CD4-positive, CD25-positive, alpha-beta regulatory T cell (primary cell): ENCODE results near the gene CKS1B. TPM values are rescaled to one million over a fixed set of nuclear protein-coding genes. Genes with fewer than 3 reads are reported as not detected.
"Not testable (repeated sequence)": the region's sequence is repeated elsewhere in the genome, so short reads cannot be mapped to it uniquely, and the experiment has no call there.

Source experiments
- ATAC-seq, 2 donors: fragments of 150-1000 bp; cut with Tn5 transposase; one replicate each; pipeline ENCODE4 v1.10.0; 2021; ENCODE audit warnings: low read depth in 2 of 2, moderate number of reproducible peaks in 2 of 2, moderate library complexity in 1 of 2
- DNase-seq, 3 donors: peaks; one replicate each; pipeline versions ENCODE4 v3.0.0 to v3.0.0-alpha.2; 2012 to 2022; ENCODE audit warnings: mixed read lengths in 1 of 3
- H3K27ac ChIP-seq: one replicate; pipeline ENCODE4 v1.7.0; 2013; ENCODE audit warnings: mild to moderate bottlenecking, low read length; ENCODE audit not compliant: insufficient read depth, poor library complexity, severe bottlenecking
- H3K27me3 ChIP-seq: one replicate; pipeline ENCODE4 v1.7.0; 2013; ENCODE audit warnings: low read length; ENCODE audit not compliant: control insufficient read depth, insufficient read depth
- H3K36me3 ChIP-seq: one replicate; pipeline ENCODE4 v1.7.0; 2013; ENCODE audit warnings: mild to moderate bottlenecking, low read length, moderate library complexity; ENCODE audit not compliant: control insufficient read depth, insufficient read depth
- H3K4me1 ChIP-seq: 2 replicates; pipeline ENCODE4 v1.7.0; 2013; ENCODE audit warnings: mild to moderate bottlenecking, low read length; ENCODE audit not compliant: insufficient read depth, control insufficient read depth, poor library complexity, severe bottlenecking
- H3K4me3 ChIP-seq: one replicate; pipeline ENCODE4 v1.7.0; 2013; ENCODE audit warnings: low read depth, mild to moderate bottlenecking, low read length, moderate library complexity
- H3K9me3 ChIP-seq, 2 experiments: 1 replicate in 1 of 2; 2 replicates in 1 of 2; pipeline ENCODE4 v1.7.0; 2013; ENCODE audit warnings: low read length in 2 of 2, mild to moderate bottlenecking in 1 of 2, moderate library complexity in 1 of 2; ENCODE audit not compliant: control insufficient read depth in 2 of 2
- H3K27ac Mint-ChIP-seq, 3 donors: one replicate each; pipeline ENCODE4 v1.8.0; 2020 to 2022; ENCODE audit warnings: mild to moderate bottlenecking in 3 of 3, mixed read lengths in 3 of 3, moderate library complexity in 2 of 3
- H3K27me3 Mint-ChIP-seq: one replicate; pipeline ENCODE4 v1.8.0; 2022; ENCODE audit warnings: mild to moderate bottlenecking, mixed read lengths
- H3K36me3 Mint-ChIP-seq: one replicate; pipeline ENCODE4 v1.8.0; 2020; ENCODE audit warnings: mixed read lengths
- H3K4me1 Mint-ChIP-seq, 4 donors: one replicate each; pipeline ENCODE4 v1.8.0; 2020 to 2022; ENCODE audit warnings: mixed read lengths in 4 of 4, mild to moderate bottlenecking in 1 of 4
- H3K4me3 Mint-ChIP-seq, 4 donors: one replicate each; pipeline ENCODE4 v1.8.0; 2020 to 2022; ENCODE audit warnings: mild to moderate bottlenecking in 4 of 4, mixed read lengths in 4 of 4, moderate library complexity in 3 of 4
- H3K9me3 Mint-ChIP-seq, 7 donors: one replicate each; pipeline ENCODE4 v1.8.0; 2020 to 2022; ENCODE audit warnings: mixed read lengths in 7 of 7, mild to moderate bottlenecking in 3 of 7, moderate library complexity in 2 of 7
- polyA plus RNA-seq, 4 donors: library from polyadenylated mRNA; unstranded; fragments of 300-500 nt; fragmentation: Illumina TruSeq; gene quantifications; one replicate each; pipeline ENCODE4 v1.2.3, GENCODE V29; 2021
- total RNA-seq: library from RNA; stranded (reverse); gene quantifications from one replicate; pipeline ENCODE4 v1.2.3, GENCODE V29; 2022

The CKS1B gene
- total and polyA plus RNA-seq, 5 donors from 2014 or later = 8.5 to 60.0 (median 55.5) TPM

DNA sequence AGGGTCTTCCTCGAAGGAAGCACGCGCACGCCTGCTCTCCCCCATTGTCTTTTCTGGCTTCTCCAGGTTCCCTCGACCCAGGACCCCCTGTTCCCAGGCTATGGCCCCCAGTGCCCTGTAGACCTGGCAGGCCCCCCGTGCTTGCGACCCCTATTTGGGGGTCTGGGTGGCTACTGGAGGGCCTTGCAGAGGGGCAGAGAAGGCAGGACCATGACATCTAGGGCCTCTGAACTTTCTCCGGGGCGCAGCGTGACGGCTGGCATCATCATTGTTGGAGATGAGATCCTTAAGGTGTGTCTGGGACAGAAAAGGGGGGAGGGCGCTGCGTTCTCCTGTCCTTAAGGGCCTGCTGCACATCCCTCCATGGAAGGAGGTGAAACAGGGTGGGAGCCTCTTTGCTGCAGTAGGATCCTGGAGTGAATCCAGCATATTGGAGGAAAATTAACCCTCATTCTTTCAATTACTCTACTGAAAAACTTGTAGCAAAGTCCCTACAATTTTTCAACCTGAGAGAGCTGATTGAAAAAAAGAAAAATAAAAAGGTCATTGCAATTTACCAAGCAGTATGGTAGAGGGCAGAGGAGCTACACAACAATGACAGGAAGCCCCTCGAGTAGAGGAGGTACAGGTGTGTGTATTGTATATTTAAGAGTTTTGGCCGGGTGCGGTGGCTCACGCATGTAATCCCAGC, 9.4 kb downstream of the CKS1B start:
- Mint-ChIP-seq H3K4me3 (no peak overlapping the region), H3K4me1 (peaks cover 0 to 13% (median 7%) of the 10 kb centered on the region in 4 donors), H3K27ac (no peak overlapping the region), H3K27me3 (no peaks in the 10 kb centered on the region), H3K9me3 (no peaks in the 10 kb centered on the region), H3K36me3 (peaks cover 8% of the 10 kb centered on the region)
- Histone ChIP-seq H3K4me3 (peak overlapping the region; percentile 98), H3K36me3 (peaks cover 12% of the 10 kb centered on the region), H3K9me3 (no peaks in the 10 kb centered on the region), H3K4me1 (peaks cover 30% of the 10 kb centered on the region), H3K27me3 (no peaks in the 10 kb centered on the region), H3K27ac (peak overlapping the region; percentile 85)
- ATAC-seq = no peak
- no peak for DNase-seq

GRCh38 chr1:154986736-154987135, 12.3 kb downstream of the CKS1B start:
- H3K9me3 ChIP-seq, H3K4me3 ChIP-seq, ATAC-seq, H3K9me3 Mint-ChIP-seq, H3K27me3 ChIP-seq, H3K27ac ChIP-seq, H3K27me3 Mint-ChIP-seq, DNase-seq: not testable (repeated sequence)
- Histone ChIP-seq H3K36me3 (peaks cover 30% of the 10 kb centered on the region), H3K4me1 (peaks cover 30% of the 10 kb centered on the region)
- peak overlapping the region in 1 of 4 donors; percentile 43 for H3K4me3 Mint-ChIP-seq
- peak overlapping the region in 1 of 3 donors; percentile 48 for H3K27ac Mint-ChIP-seq
- peaks cover 10% of the 10 kb centered on the region for H3K36me3 Mint-ChIP-seq
- H3K4me1 Mint-ChIP-seq = peaks cover 0 to 18% (median 10%) of the 10 kb centered on the region in 4 donors

DNA sequence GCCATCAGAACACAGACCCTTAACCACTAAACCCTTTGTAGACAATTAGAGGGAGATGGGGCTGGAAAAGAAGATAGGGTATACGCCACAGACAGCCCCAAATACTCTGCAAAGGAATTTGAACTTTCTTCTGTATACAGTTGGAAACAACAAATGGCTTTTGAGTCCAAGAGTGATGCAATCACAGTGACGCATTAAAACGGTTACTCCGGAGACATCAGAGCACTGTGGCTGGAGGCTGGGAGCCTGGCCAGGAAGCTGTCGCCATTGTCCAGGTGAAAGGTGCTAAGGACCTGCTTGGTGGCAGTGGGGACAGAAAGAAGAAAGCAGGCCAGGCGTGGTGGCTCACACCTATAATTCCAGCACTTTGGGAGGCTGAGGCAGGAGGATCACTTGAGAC, 12.8 kb downstream of the CKS1B start:
- Histone ChIP-seq H3K9me3 (no peaks in the 10 kb centered on the region), H3K4me3 (no peak overlapping the region), H3K27ac (no peak overlapping the region), H3K27me3 (no peaks in the 10 kb centered on the region), H3K36me3 (peaks cover 30% of the 10 kb centered on the region), H3K4me1 (peaks cover 27% of the 10 kb centered on the region)
- Mint-ChIP-seq H3K9me3 (no peaks in the 10 kb centered on the region), H3K36me3 (peaks cover 11% of the 10 kb centered on the region), H3K4me3 (peak overlapping the region in 1 of 4 donors; percentile 43), H3K27me3 (no peaks in the 10 kb centered on the region), H3K27ac (no peak overlapping the region), H3K4me1 (peaks cover 0 to 18% (median 10%) of the 10 kb centered on the region in 4 donors)
- DNase-seq (no peak), ATAC-seq (no peak)

DNA sequence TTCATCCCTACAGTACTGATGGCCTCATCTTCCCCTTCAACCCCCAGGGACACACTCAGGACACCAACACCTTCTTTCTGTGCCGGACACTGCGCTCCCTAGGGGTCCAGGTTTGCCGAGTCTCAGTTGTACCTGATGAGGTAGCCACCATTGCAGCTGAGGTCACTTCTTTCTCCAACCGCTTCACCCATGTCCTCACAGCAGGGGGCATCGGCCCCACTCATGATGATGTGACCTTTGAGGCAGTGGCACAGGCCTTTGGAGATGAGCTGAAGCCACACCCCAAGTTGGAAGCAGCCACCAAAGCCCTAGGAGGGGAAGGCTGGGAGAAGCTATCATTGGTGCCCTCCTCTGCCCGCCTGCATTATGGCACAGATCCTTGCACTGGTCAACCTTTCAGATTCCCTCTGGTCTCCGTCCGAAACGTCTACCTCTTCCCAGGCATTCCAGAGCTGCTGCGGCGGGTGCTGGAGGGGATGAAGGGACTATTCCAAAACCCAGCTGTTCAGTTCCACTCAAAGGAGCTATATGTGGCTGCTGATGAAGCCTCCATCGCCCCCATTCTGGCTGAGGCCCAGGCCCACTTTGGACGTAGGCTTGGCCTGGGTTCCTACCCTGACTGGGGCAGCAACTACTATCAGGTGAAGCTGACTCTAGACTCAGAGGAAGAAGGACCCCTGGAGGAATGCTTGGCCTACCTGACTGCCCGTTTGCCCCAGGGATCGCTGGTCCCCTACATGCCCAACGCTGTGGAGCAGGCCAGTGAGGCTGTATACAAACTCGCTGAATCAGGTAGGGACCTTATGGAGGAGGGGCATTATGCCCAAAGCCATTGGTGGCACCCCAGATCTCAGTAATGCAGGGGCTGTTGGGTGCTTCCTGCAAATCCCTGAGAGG, 13.8 kb downstream of the CKS1B start:
- DNase-seq = no peak
- Mint-ChIP-seq H3K27ac (no peak overlapping the region), H3K4me1 (peaks cover 0 to 18% (median 10%) of the 10 kb centered on the region in 4 donors), H3K36me3 (peaks cover 13% of the 10 kb centered on the region), H3K27me3 (no peaks in the 10 kb centered on the region), H3K9me3 (no peaks in the 10 kb centered on the region), H3K4me3 (no peak overlapping the region)
- peaks cover 30% of the 10 kb centered on the region for H3K36me3 ChIP-seq
- no peak overlapping the region for H3K4me3 ChIP-seq
- H3K27me3 ChIP-seq = no peaks in the 10 kb centered on the region
- H3K9me3 ChIP-seq = no peaks in the 10 kb centered on the region
- ATAC-seq = no peak
- H3K4me1 ChIP-seq = peaks cover 20% of the 10 kb centered on the region
- H3K27ac ChIP-seq = no peak overlapping the region

- no peak overlapping the region for H3K4me3 ChIP-seq
- Mint-ChIP-seq H3K27me3 (no peaks in the 10 kb centered on the region), H3K36me3 (peaks cover 13% of the 10 kb centered on the region), H3K4me3 (no peak overlapping the region), H3K9me3 (no peaks in the 10 kb centered on the region), H3K27ac (peak overlapping the region in 1 of 3 donors; percentile 29), H3K4me1 (peaks cover 0 to 18% (median 7%) of the 10 kb centered on the region in 4 donors)
- no peaks in the 10 kb centered on the region for H3K9me3 ChIP-seq
- ATAC-seq (no peak), DNase-seq (no peak)
- no peaks in the 10 kb centered on the region for H3K27me3 ChIP-seq
- H3K4me1 ChIP-seq = peaks cover 10% of the 10 kb centered on the region
- no peak overlapping the region for H3K27ac ChIP-seq
- peaks cover 30% of the 10 kb centered on the region for H3K36me3 ChIP-seq
These were observed 14.8 kb downstream of the CKS1B start for GRCh38 chr1:154989195-154989860.

DNA sequence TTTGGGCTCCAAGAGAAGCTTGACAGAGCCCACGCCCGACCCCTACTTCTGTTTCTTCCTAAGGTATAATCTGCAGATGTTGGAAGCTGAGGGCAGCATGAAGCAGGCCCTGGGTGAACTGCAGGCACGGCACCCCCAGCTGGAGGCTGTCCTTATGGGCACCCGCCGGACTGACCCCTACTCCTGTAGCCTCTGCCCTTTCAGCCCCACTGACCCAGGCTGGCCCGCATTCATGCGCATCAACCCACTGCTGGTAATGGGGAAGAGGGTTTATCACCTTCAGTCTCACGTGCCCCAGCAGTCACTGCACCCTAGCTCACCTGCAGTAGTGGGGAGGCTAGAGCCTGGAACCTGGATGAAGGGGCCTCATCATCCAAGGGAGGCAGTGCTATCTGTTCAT, 15.8 kb downstream of the CKS1B start:
- peaks cover 30% of the 10 kb centered on the region for H3K36me3 ChIP-seq
- ATAC-seq = no peak
- Mint-ChIP-seq H3K4me1 (peaks cover 0 to 18% (median 7%) of the 10 kb centered on the region in 4 donors), H3K4me3 (no peak overlapping the region), H3K27me3 (no peaks in the 10 kb centered on the region), H3K27ac (no peak overlapping the region), H3K36me3 (peaks cover 13% of the 10 kb centered on the region), H3K9me3 (no peaks in the 10 kb centered on the region)
- no peaks in the 10 kb centered on the region for H3K9me3 ChIP-seq
- H3K27ac ChIP-seq = no peak overlapping the region
- DNase-seq = no peak
- no peaks in the 10 kb centered on the region for H3K27me3 ChIP-seq
- peaks cover under 1% of the 10 kb centered on the region for H3K4me1 ChIP-seq
- H3K4me3 ChIP-seq = no peak overlapping the region

DNA sequence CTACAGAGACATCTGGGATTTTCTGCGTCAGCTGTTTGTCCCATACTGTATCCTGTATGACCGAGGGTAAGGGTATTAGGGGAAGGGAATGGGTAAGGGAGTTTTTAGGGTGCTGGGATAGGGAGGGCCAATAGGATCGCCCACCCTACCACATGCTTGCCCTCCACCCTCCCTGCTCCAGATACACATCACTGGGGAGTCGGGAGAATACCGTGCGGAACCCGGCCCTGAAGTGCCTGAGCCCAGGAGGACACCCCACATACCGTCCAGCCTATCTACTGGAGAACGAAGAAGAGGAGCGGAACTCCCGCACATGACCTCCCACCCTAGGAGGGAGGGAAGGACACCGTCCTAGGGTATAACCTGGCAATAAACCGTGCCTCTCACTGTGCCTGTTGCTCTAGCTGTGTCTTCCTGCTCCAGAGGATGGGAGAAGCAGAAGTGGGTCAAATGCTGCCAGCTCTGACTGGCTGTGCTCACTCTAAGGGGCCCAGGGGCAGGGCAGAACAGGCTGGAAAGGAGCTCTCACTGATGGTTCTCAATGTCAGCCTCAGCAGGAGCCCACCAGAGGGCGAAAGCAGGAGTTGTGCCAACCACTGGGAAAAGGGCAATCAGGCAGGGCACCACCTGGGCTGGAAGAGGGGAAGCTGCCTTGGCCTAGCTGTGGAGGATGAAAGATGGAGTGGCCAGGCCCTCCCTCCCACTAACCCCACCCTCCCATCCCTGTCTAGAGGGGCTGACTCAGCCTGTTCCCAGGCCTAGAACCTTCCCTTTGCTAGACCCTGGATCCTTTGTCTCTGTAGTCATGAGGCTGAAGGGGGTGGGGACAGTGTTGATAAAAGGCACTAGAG, 18.5 kb downstream of the CKS1B start:
- H3K9me3 ChIP-seq = no peaks in the 10 kb centered on the region
- no peak overlapping the region for H3K27ac Mint-ChIP-seq
- peaks cover 0 to 30% (median 7%) of the 10 kb centered on the region in 4 donors for H3K4me1 Mint-ChIP-seq
- H3K27me3 Mint-ChIP-seq = no peaks in the 10 kb centered on the region
- H3K27me3 ChIP-seq = no peaks in the 10 kb centered on the region
- H3K36me3 Mint-ChIP-seq = peaks cover 13% of the 10 kb centered on the region
- ATAC-seq (no peak), DNase-seq (no peak)
- no peak overlapping the region for H3K27ac ChIP-seq
- H3K4me1 ChIP-seq = no peaks in the 10 kb centered on the region
- H3K9me3 Mint-ChIP-seq = no peaks in the 10 kb centered on the region
- no peak overlapping the region for H3K4me3 Mint-ChIP-seq
- H3K36me3 ChIP-seq = peaks cover 26% of the 10 kb centered on the region
- H3K4me3 ChIP-seq = no peak overlapping the region
